ENCODE results near the gene KCND2. TPM values are rescaled to one million over a fixed set of nuclear protein-coding genes. Genes with fewer than 3 reads are reported as not detected.

Gene KCND2
- total RNA-seq, 1 experiment from 2014 or later, result 0.72 TPM

DNA sequence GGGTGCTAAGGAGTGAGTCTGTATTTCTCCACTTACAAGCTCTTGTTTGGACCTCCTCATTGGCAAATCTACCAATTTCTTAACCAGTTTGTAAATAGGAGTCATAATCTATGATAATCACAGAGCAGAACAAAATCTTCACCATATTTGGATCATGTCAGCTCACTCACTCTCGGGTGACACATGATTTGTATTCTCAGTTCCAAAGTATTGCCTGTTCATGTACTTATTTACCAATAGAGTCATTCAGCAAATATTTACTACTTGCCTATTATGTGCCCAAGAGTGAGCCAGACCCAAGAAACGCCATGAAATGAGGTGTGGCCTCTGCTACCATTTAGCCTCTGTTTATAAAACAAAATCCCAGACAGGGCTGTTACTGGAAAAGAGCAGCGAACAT, 470.2 kb downstream of the KCND2 start:
- H3K27ac ChIP-seq, result no peak overlapping the region; the same call in 1 of the 2 replicates
- BruUV-seq (replicated peaks), result no TSS peak
- H3K79me2 ChIP-seq (ENCODE audit: low read depth), result no peaks in the 10 kb centered on the region
- TF ChIP-seq, protein P1, sequence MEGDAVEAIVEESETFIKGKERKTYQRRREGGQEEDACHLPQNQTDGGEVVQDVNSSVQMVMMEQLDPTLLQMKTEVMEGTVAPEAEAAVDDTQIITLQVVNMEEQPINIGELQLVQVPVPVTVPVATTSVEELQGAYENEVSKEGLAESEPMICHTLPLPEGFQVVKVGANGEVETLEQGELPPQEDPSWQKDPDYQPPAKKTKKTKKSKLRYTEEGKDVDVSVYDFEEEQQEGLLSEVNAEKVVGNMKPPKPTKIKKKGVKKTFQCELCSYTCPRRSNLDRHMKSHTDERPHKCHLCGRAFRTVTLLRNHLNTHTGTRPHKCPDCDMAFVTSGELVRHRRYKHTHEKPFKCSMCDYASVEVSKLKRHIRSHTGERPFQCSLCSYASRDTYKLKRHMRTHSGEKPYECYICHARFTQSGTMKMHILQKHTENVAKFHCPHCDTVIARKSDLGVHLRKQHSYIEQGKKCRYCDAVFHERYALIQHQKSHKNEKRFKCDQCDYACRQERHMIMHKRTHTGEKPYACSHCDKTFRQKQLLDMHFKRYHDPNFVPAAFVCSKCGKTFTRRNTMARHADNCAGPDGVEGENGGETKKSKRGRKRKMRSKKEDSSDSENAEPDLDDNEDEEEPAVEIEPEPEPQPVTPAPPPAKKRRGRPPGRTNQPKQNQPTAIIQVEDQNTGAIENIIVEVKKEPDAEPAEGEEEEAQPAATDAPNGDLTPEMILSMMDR (conservative IDR thresholded peaks at IDR 0.05), result no peak
- no peak for TF ChIP-seq EZH2 (IDR thresholded peaks at IDR 0.05; ENCODE audit: low read depth)
- H3K9me2 ChIP-seq (ENCODE audit: insufficient read depth), result no peaks in the 10 kb centered on the region
- H3K27me3 ChIP-seq (ENCODE audit: insufficient read depth, low read depth), result no peaks in the 10 kb centered on the region
- POLR2A ChIA-PET (ENCODE audit: unreplicated experiment), result no interaction called here
- H3F3A ChIP-seq (ENCODE audit: insufficient read depth, low read depth), result no peaks in the 10 kb centered on the region
- peaks cover 10% of the 10 kb centered on the region for H3K4me1 ChIP-seq (replicated peaks; ENCODE audit: insufficient read depth)
- peak overlapping the region; percentile 77 for H2AFZ ChIP-seq
- H3K4me2 ChIP-seq, result peak overlapping the region; percentile 39; the same call in 1 of the 2 replicates
- no peaks in the 10 kb centered on the region for H4K20me1 ChIP-seq (ENCODE audit: insufficient read depth)
- no peak overlapping the region for H3K4me3 ChIP-seq
- H3K9me3 ChIP-seq (ENCODE audit: insufficient read depth, low read depth), result no peaks in the 10 kb centered on the region
- intact Hi-C loops (cut with micrococcal nuclease; ENCODE audit: unreplicated experiment), result no loop called here
- H3K36me3 ChIP-seq (ENCODE audit: low read depth), result no peaks in the 10 kb centered on the region
- CTCF ChIA-PET, result no interaction called here
- DNase-seq, result no peak

DNA sequence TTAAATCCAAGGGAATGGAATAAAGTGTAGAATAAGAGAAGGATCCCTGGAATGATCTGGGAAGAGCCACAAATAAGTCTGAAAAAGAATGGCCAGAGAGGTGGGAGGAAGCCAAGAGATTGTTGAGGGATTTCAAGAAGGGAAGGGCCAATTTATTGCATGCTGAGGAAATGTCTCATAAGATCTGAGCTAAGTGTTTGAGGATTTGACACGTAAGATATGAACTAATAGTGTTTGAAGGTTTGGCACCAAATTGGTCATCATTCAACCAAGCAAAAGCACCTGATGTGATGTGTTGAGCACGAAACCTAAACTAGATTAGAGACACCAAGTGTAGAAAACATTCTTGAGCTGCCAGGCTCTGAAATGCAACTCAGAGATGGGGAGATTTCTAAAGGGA, 487.1 kb downstream of the KCND2 start:
- POLR2A ChIA-PET (ENCODE audit: unreplicated experiment), result no interaction called here

DNA sequence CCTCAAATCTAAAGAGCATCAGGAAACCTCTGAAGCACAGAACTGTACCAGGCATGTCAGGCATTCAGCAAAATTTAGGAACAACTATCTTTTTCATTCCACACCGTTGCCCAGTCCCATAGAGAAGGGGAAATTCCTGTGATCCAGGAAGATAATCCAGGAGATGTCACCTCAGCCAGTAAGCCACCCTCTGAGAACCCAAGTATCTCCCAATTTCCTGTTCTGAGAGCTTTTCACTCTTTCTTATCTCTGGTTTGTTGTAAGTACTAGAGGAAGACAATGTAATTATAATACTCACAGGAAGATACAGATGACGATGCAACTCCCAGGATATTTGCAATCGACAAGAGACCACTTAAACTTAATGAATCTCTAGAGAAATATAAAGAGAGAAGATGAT, 487.9 kb downstream of the KCND2 start:
- ChIA-PET CTCF (no interaction called here), POLR2A (ENCODE audit: unreplicated experiment) (no interaction called here)
- Histone ChIP-seq H3K79me2 (ENCODE audit: low read depth) (no peaks in the 10 kb centered on the region), H3K9me2 (ENCODE audit: insufficient read depth) (no peaks in the 10 kb centered on the region), H3F3A (ENCODE audit: insufficient read depth, low read depth) (no peaks in the 10 kb centered on the region), H3K36me3 (ENCODE audit: low read depth) (no peaks in the 10 kb centered on the region), H2AFZ (no peak overlapping the region), H3K27me3 (ENCODE audit: insufficient read depth, low read depth) (no peaks in the 10 kb centered on the region), H3K27ac (no peak overlapping the region), H3K4me1 (replicated peaks; ENCODE audit: insufficient read depth) (no peaks in the 10 kb centered on the region), H4K20me1 (ENCODE audit: insufficient read depth) (no peaks in the 10 kb centered on the region), H3K4me2 (no peak overlapping the region), H3K4me3 (no peak overlapping the region), H3K9me3 (ENCODE audit: insufficient read depth, low read depth) (no peaks in the 10 kb centered on the region)
- TF ChIP-seq, protein P1 (conservative IDR thresholded peaks at IDR 0.05), result no peak
- TF ChIP-seq EZH2 (IDR thresholded peaks at IDR 0.05; ENCODE audit: low read depth), result no peak
- intact Hi-C loops (cut with micrococcal nuclease; ENCODE audit: unreplicated experiment), result no loop called here
- DNase-seq, result no peak
- BruUV-seq (replicated peaks), result no TSS peak

More for the DNA sequence above, 487.1 kb downstream of the KCND2 start:
- no peak overlapping the region for H2AFZ ChIP-seq
- H3K4me3 ChIP-seq, result no peak overlapping the region
- no peaks in the 10 kb centered on the region for H3K79me2 ChIP-seq (ENCODE audit: low read depth)
- H4K20me1 ChIP-seq (ENCODE audit: insufficient read depth), result no peaks in the 10 kb centered on the region
- no peak for TF ChIP-seq EZH2 (IDR thresholded peaks at IDR 0.05; ENCODE audit: low read depth)
- TF ChIP-seq, protein P1 (conservative IDR thresholded peaks at IDR 0.05), result no peak
- H3K27ac ChIP-seq, result no peak overlapping the region
- no peaks in the 10 kb centered on the region for H3K4me1 ChIP-seq (replicated peaks; ENCODE audit: insufficient read depth)
- no peaks in the 10 kb centered on the region for H3K9me2 ChIP-seq (ENCODE audit: insufficient read depth)
- BruUV-seq (replicated peaks), result no TSS peak
- H3K27me3 ChIP-seq (ENCODE audit: insufficient read depth, low read depth), result no peaks in the 10 kb centered on the region
- H3K9me3 ChIP-seq (ENCODE audit: insufficient read depth, low read depth), result no peaks in the 10 kb centered on the region
- CTCF ChIA-PET, result no interaction called here
- no peak for DNase-seq
- no peaks in the 10 kb centered on the region for H3F3A ChIP-seq (ENCODE audit: insufficient read depth, low read depth)
- no peaks in the 10 kb centered on the region for H3K36me3 ChIP-seq (ENCODE audit: low read depth)
- no peak overlapping the region for H3K4me2 ChIP-seq
- intact Hi-C loops (cut with micrococcal nuclease; ENCODE audit: unreplicated experiment), result no loop called here
